ENCODE results near the gene TFF1.

Gene TFF1

GRCh38 chr21:42315296-42315891 is 50.9 kb downstream of the TFF1 start, which contains the start of gene TFF3:
TSS of gene TFF3 (minus strand) at chr21:42315409. CDS start at chr21:42315374, 35 bp downstream.
- DNase-seq = no peak

DNA sequence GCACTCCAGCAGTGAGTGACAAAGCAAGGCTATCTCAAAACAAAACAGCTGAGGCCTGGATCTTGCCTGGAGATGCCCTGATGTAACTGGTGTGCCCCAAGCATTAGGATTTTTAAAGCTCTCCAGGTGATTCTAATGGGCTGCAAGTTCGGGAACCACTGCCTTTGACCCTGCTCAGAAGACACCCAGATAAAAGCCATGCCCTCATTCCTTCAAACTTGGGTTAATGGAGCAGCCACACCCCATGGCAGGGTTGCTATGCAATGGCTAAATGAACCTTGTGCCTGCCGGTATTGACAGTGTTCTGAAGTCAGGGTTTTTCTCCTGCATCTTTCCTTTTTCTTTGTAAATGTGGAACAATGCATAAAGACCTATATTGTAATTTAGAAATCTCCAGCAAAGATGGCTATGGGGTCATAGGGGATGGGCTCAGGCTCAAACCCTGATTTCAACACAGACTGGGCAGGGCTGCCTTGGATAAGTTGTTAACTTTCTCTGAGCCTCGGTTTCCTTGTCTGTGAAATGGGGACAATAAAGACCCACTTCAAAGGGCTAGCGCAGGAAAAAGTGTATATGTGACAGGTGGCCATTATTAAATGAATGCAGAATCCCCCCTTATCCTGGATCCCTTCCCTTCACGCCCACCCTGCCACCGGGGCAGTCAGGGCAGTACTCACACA is 51.6 kb downstream of the TFF1 start:
- no peak for DNase-seq

GRCh38 chr21:42313501-42313969 is 52.8 kb downstream of the TFF1 start:
- DNase-seq = no peak

DNA sequence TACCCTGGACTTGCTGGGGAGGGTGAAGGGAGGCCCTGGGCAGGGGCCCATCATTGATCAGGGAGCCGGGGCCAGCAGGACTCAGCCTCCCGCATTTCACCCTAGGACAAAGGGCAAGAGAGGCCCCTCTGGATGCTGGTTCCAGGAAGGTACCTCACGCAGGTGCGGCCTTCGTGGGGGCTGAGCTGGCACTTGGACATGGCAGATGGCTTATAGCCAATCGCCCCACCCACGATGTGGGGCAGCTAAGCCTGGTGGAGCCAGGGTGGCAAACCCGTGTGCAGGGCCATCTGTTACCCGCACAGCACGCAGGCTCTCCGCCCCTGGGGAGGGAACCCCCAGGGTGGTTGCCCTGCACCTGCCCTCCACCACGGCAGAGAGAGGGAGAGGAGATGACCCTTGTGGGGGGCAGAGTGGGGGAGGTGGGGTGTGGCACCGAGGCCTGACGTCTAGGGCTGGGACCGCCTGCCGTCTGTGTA is 53.7 kb downstream of the TFF1 start:
- DNase-seq = no peak

All from CD4-positive, alpha-beta T cell treated with Interleukin-4 for 1 hour (primary cell).